Middle frontal gyrus (tissue), 1 donor: ENCODE measurements around the gene CCDC71L.

Experiments
- DNase-seq: peaks from one replicate; pipeline ENCODE4 v3.0.0-alpha.2; 2015; ENCODE audit warnings: low spot score; ENCODE audit errors: extremely low spot score

CCDC71L gene

DNA sequence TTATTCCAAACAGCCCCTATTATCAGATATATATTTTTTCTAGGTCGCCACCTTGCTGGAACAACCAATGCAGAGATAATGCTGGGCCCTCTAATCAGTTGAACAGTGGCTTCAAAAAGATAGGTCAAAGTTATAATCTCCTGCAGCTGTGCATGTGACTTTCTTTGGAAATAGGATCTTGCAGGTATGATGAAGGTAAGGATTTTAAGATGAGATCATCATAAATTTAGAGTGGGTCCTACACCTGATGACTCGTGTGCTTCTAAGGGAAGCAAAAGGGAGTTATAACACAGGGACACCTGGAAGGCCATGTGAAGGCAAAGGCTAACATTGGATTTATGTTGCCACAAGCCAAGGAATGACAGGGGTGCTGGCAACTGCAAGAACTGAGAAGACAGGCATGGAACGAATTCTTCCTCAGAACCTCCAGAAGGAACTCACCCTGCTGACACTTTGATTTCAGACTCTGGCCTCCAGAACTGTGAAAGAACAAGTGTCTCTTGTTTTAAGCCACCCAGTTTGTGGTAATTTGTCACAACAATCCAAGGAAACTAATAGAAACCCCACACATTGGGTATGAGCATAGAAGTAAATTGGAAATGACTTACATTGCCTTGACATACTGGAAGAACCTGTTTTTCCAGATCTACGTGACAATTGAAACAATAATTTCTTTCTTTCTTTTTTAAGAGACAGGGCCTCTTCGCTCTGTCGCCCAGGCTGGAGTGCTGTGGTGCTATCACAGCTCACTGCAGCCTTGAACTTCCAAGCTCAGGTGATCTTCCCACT is 34.4 kb downstream of the CCDC71L start:
- no peak for DNase-seq

DNA sequence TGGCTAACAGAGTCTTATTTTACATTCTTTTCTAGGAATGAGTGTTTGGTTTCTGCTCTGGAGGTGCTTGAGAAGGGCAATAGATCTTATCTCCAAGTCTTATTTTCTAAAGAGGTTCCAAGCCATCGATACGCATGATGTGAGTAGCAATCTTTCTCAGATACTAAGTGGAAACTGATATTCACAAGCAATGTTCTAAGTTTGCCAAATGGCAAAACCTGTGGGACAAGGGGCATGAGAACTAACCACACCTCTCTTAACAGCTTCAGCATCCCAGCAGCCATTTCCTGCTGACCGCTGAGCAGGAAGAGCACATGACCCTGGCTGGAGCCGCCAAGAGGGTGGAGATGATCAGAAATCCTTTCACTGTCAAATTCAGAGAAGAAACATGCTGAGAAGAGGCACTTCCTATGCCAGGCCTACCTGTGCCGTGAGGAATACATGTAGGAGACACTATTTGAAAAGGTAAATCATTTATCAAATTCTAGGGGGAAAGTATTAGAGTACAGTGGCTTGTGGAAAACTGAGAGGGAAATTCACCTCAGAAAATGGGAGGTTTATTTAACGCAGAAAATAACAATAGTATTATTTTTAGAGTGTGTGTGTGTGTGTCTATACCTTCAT is 35.2 kb downstream of the CCDC71L start:
- no peak for DNase-seq

- DNase-seq: no peak
Measured at GRCh38 chr7:106623853-106624252, 37.1 kb downstream of the CCDC71L start.

DNA sequence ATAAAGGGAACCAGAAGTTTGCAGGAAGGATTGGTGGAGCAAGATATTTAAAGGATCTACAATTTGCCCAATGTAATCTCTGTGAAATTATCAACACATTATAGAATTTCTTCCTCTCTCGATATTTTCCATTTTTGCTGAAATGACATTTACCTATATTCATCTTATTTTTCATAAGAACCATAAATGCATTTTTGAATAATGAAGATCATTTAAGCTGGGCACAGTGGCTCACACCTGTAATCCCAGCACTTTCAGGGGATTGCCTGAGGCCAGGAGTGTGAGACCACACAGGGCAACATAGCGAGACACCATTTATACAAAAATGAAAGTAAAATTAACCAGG is 37.7 kb downstream of the CCDC71L start:
- DNase-seq: no peak

GRCh38 chr7:106622654-106623314 is 38.2 kb downstream of the CCDC71L start:
- no peak for DNase-seq

GRCh38 chr7:106621393-106622132 is 39.4 kb downstream of the CCDC71L start:
- DNase-seq: no peak

DNA sequence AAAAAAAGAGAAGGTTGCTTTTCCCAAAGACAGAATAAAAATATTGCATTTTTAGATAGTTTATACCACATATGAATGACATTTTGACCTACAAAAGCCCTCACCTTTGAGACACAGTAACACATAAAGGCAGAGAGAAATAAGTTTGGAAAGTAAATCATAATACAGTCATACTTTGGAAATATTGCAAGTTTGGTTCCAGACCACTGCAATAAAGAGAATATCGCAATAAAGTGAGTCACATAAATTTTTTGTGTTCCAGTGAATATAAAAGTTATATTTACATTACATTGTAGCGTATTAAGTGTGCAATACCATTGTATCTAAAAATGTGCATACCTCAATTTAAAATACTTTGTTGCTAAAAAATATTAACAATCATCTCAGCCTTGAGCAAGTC is 40.3 kb downstream of the CCDC71L start:
- DNase-seq: no peak

- DNase-seq: no peak
Measured at GRCh38 chr7:106620034-106620433, 40.9 kb downstream of the CCDC71L start.

- DNase-seq: no peak
Measured at GRCh38 chr7:106619213-106619612, 41.7 kb downstream of the CCDC71L start.

DNA sequence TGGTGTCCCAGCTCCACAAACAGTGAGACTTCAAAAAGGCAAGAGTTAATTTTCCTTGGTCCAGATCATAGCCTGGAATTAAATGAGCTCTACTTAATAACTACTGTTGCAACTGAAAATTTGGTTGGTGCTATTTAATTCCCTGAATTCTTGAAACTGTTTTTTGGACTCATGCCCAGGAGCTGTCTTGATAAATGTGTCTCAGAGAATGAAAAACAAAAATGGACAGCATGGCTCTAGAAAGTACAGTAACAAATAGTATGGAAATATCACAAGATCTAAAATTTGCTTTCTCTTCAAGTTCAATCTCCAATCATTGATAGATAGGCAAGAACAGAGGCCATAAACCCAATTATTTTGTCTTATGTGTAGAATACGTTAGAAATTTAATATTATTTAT is 42.5 kb downstream of the CCDC71L start:
- no peak for DNase-seq

DNA sequence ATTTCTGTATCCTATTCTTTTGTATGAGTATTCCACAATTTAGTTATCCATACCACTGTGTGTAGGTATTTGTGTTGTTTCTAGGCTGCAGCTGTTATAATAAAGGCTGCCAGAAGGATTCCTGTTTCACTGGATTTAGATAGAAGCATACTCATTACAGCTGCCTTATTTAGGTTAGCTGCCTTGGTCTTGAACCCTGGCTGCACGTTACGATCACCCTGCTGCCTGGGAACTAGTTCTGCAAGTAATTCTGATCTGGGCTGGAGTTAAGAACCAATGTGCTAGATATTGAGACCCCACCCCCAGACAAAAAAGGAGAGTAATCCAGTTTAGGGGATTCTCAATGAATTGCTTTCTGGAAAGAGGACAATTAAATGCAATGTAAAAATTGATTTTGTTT is 43.1 kb downstream of the CCDC71L start:
- DNase-seq: no peak

- DNase-seq: peak; percentile 8
Measured at GRCh38 chr7:106616708-106617051, 44.3 kb downstream of the CCDC71L start.

- DNase-seq: no peak
Measured at GRCh38 chr7:106615808-106616707, 44.9 kb downstream of the CCDC71L start.

DNA sequence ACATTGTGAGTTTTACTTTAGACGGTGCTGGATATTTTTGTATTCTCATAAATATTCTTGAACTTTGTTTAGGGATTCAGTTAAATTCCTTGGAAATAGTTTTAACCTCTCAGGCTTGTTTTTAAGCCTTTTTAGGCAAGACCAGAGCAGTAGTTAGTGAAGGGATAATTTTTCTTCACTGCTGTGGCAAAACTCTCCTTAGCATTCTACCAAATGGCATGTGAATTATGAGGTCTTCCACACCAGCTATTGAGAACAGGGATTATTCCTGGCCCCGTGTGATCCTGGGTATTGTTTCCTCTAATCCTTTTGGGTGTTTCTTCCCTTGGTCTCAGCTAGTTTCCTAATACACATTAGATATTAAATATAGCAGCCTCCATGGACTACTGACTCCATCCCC is 46.2 kb downstream of the CCDC71L start:
- DNase-seq: no peak

GRCh38 chr7:106613848-106614560 is 47.0 kb downstream of the CCDC71L start:
- DNase-seq: no peak

DNA sequence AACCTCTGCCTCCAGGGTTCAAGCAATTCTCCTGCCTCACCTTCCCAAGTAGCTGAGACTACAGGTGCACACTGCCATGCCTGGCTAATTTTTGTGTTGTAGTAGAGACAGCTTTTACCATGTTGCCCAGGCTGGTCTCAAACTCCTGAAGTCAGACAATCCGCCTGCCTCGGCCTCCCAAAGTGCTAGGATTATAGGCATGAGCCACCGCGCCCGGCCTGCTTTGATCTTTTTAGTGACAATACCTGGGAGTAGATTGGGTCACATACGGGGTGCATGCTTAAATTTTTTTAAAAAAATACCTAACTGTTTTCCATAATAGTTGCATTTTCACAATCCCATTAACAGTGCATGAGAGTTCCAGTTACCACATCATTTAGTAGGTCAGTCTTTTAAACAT is 47.7 kb downstream of the CCDC71L start:
- DNase-seq: no peak

DNA sequence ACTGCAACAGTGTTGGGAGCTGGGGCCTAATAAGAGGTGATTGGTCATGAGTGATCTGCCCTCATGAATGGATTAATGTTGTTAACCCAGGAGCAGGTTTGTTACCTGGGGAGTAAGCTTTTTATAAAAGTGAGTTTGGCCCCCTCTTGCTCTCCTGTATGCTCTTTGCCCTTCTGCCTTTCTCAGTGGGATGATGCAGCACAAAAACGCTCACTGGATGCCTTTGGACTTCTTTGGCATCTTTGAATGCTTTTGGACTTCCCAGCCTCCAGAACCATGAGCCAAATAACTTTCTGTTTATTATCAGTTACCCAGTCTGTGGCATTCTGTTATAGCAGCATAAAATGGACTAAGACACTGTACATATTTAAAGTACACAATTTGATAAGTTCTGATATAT is 48.5 kb downstream of the CCDC71L start:
- DNase-seq: no peak

- no peak for DNase-seq
Measured at GRCh38 chr7:106611911-106612310, 49.0 kb downstream of the CCDC71L start.

DNA sequence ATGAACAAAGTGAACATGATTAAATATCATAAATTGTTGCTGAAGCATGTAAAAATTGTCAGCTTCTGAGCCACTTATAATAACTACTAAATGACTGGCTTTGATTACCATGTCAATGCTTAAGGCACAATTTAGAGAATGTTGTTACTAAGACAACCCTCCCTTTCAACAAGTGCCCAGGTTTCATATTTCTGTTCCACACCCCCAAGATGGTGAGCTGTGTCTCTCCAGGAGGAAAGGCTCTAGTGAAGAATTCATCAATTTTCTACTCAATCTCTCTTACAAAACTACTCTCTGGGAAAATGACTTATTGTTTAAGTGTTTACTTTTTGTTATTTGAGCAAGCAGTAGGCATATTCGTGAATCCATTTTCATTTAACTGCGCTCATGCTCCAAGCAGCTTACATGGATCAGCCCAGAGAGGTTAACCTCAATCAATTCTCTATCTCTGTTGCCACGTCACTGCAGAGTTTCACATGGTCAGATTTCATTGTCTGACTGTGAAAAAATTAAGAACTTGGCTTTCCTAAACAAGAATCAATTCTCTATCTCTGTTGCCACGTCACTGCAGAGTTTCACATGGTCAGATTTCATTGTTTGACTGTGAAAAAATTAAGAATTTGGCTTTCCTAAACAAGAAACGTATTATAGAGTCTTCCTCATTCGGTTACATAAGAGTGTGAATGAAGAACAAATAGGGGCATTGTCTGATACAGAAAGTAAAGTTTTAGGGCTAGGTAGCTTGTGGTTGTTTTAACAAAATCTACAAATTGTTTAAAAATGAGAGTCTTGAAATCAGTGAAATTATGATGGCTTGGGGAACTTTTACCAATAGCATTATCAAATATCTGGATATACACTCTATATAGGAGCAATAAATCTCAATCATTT is 49.7 kb downstream of the CCDC71L start:
- DNase-seq: no peak
